Esophagus (tissue), 2 donors: Measurements from ENCODE around the gene UGT2B15. TPM values are rescaled to one million over a fixed set of nuclear protein-coding genes. Genes with fewer than 3 reads are reported as not detected.
"Not testable (repeated sequence)": the region's sequence is repeated elsewhere in the genome, so short reads cannot be mapped to it uniquely, and the experiment has no call there.

Source experiments
- H3K27ac ChIP-seq, 2 donors: one replicate each; pipeline ENCODE4 v1.5.1; 2013; ENCODE audit warnings: low read depth in 2 of 2, mild to moderate bottlenecking in 2 of 2, inconsistent platforms in 1 of 2, low read length in 1 of 2, moderate library complexity in 1 of 2
- H3K27me3 ChIP-seq, 2 donors: one replicate each; pipeline ENCODE4 v1.6.1; 2013; ENCODE audit warnings: low read length in 2 of 2, control low read depth in 1 of 2, mild to moderate bottlenecking in 1 of 2; ENCODE audit not compliant: insufficient read depth in 2 of 2, control insufficient read depth in 1 of 2
- H3K36me3 ChIP-seq, 2 donors: one replicate each; pipeline ENCODE4 v1.6.1; 2013; ENCODE audit warnings: low read length in 1 of 2; ENCODE audit not compliant: control insufficient read depth in 2 of 2, insufficient read depth in 2 of 2
- H3K4me1 ChIP-seq, 2 donors: one replicate each; pipeline ENCODE4 v1.6.1; 2013; ENCODE audit warnings: low read length in 1 of 2; ENCODE audit not compliant: control insufficient read depth in 2 of 2, insufficient read depth in 2 of 2
- H3K4me3 ChIP-seq, 2 donors: one replicate each; pipeline ENCODE4 v1.5.1; 2013; ENCODE audit warnings: low read length in 2 of 2, mild to moderate bottlenecking in 2 of 2, low read depth in 1 of 2, moderate library complexity in 1 of 2
- H3K9me3 ChIP-seq, 2 donors: one replicate each; pipeline ENCODE4 v1.6.1; 2013; ENCODE audit warnings: mild to moderate bottlenecking in 2 of 2, low read depth in 1 of 2, low read length in 1 of 2, moderate library complexity in 1 of 2; ENCODE audit not compliant: control insufficient read depth in 2 of 2, insufficient read depth in 1 of 2
- WGBS, 2 donors: extraction: QIAGEN DNeasy Blood & Tissue Kit; methylation state at CpG; one replicate each; pipeline ENCODE4 v1.1.7; 2013; 5-methylcytosine and 5-hydroxymethylcytosine counted together
- polyA plus RNA-seq, 2 donors: library from polyadenylated mRNA; stranded (reverse); fragments of 200-250 nt; gene quantifications; one replicate each; pipeline ENCODE4 v1.2.3, GENCODE V29; 2013
- donor health status: healthy with polysubstance abuse.
- donor health status: Bipolar disorder and iron deficiency.

Gene UGT2B15
- polyA plus RNA-seq, 2 donors, result 0.06 TPM; not detected in 1

- WGBS, 2 donors, result 74 to 78% methylated on average over 3 of the region's 3 CpGs
- Histone ChIP-seq H3K4me1 (no peaks in the 10 kb centered on the region), H3K27ac (no peak overlapping the region), H3K4me3 (no peak overlapping the region), H3K36me3 (no peaks in the 10 kb centered on the region), H3K9me3 (no peaks in the 10 kb centered on the region), H3K27me3 (no peaks in the 10 kb centered on the region)
These were observed 20.7 kb upstream of the UGT2B15 start for GRCh38 chr4:68691186-68691585.

GRCh38 chr4:68683034-68683433, 12.6 kb upstream of the UGT2B15 start:
- Histone ChIP-seq H3K4me1 (no peaks in the 10 kb centered on the region), H3K27me3 (no peaks in the 10 kb centered on the region), H3K36me3 (no peaks in the 10 kb centered on the region), H3K27ac (no peak overlapping the region), H3K4me3 (no peak overlapping the region), H3K9me3 (peaks cover 0 to 2% of the 10 kb centered on the region in 2 donors)
- 63 to 69% methylated on average over 5 of the region's 5 CpGs for WGBS, 2 donors

- not testable (repeated sequence) for H3K9me3 ChIP-seq, H3K27ac ChIP-seq, H3K4me3 ChIP-seq, H3K27me3 ChIP-seq, H3K4me1 ChIP-seq, H3K36me3 ChIP-seq
- WGBS, 2 donors, result 82 to 84% methylated on average over 3 of the region's 3 CpGs
These were observed 10.8 kb upstream of the UGT2B15 start for GRCh38 chr4:68681298-68681697.

- Histone ChIP-seq H3K9me3 (peaks cover 0 to 2% of the 10 kb centered on the region in 2 donors), H3K4me1 (no peaks in the 10 kb centered on the region), H3K27me3 (no peaks in the 10 kb centered on the region), H3K36me3 (no peaks in the 10 kb centered on the region), H3K4me3 (no peak overlapping the region), H3K27ac (no peak overlapping the region)
- whole genome bisulfite sequencing, 2 donors, result 93 to 95% methylated on average over 7 of the region's 7 CpGs
These were observed 2.7 kb upstream of the UGT2B15 start for GRCh38 chr4:68673143-68673542.

- H3K9me3 ChIP-seq, H3K4me3 ChIP-seq, H3K36me3 ChIP-seq, H3K27me3 ChIP-seq, H3K27ac ChIP-seq, H3K4me1 ChIP-seq: not testable (repeated sequence)
These were observed 765 bp upstream of the UGT2B15 start for GRCh38 chr4:68671217-68671616.

GRCh38 chr4:68668537-68669163, 1.8 kb downstream of the UGT2B15 start:
- H3K27ac ChIP-seq, H3K4me3 ChIP-seq, H3K4me1 ChIP-seq: not testable (repeated sequence)

GRCh38 chr4:68667551-68667950, 2.9 kb downstream of the UGT2B15 start:
- H3K4me3 ChIP-seq, H3K4me1 ChIP-seq, H3K27ac ChIP-seq: not testable (repeated sequence)

More at GRCh38 chr4:68668537-68669163, 1.8 kb downstream of the UGT2B15 start:
- H3K36me3 ChIP-seq, H3K27me3 ChIP-seq, H3K9me3 ChIP-seq: not testable (repeated sequence)

GRCh38 chr4:68664721-68665120, 5.7 kb downstream of the UGT2B15 start:
- WGBS, 2 donors, result 64 to 83% methylated on average over 3 of the region's 3 CpGs
- not testable (repeated sequence) for H3K27ac ChIP-seq, H3K9me3 ChIP-seq, H3K27me3 ChIP-seq, H3K4me1 ChIP-seq, H3K4me3 ChIP-seq, H3K36me3 ChIP-seq

More at GRCh38 chr4:68667551-68667950, 2.9 kb downstream of the UGT2B15 start:
- not testable (repeated sequence) for H3K36me3 ChIP-seq, H3K27me3 ChIP-seq, H3K9me3 ChIP-seq

GRCh38 chr4:68662836-68663574, 7.4 kb downstream of the UGT2B15 start:
- not testable (repeated sequence) for H3K36me3 ChIP-seq, H3K27me3 ChIP-seq, H3K27ac ChIP-seq, H3K4me3 ChIP-seq, H3K9me3 ChIP-seq, H3K4me1 ChIP-seq
- no CpG with 5 or more reads among the region's 1 CpG for WGBS, 2 donors

GRCh38 chr4:68658672-68659071, 11.8 kb downstream of the UGT2B15 start:
- no peaks in the 10 kb centered on the region for H3K9me3 ChIP-seq
- H3K27ac ChIP-seq, result no peak overlapping the region
- no peak overlapping the region for H3K4me3 ChIP-seq
- no peaks in the 10 kb centered on the region for H3K4me1 ChIP-seq
- H3K27me3 ChIP-seq, result no peaks in the 10 kb centered on the region
- no peaks in the 10 kb centered on the region for H3K36me3 ChIP-seq
